HG03520 (cell line): ENCODE data around the gene TMEM130.
"Not testable (repeated sequence)": the region's sequence is repeated elsewhere in the genome, so short reads cannot be mapped to it uniquely, and the experiment has no call there.

Experiments used
- ATAC-seq: cut with Tn5 transposase; IDR thresholded peaks from one replicate; pipeline ENCODE4 v1.9.1; 2021; ENCODE audit warnings: mild to moderate bottlenecking, moderate library complexity; ENCODE audit not compliant: unreplicated experiment

Gene TMEM130

DNA sequence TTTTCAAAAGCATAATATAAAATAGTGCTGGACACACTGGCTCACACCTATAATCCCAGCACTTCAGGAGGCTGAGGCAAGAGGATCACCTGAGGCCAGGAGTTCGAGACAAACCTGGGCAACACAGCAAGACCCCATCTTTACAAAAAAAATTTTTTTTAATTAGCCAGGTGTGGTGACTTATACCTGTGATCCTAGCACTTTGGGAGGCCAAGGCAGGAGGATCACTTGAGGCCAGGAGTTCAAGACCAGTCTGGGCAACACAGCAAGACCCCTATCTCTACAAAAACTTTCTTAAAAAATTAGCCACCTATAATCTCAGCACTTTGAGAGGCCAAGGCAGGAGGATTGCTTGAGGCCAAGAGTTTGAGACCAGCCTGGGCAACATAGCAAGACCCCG is 27.3 kb downstream of the TMEM130 start:
- ATAC-seq = not testable (repeated sequence)

DNA sequence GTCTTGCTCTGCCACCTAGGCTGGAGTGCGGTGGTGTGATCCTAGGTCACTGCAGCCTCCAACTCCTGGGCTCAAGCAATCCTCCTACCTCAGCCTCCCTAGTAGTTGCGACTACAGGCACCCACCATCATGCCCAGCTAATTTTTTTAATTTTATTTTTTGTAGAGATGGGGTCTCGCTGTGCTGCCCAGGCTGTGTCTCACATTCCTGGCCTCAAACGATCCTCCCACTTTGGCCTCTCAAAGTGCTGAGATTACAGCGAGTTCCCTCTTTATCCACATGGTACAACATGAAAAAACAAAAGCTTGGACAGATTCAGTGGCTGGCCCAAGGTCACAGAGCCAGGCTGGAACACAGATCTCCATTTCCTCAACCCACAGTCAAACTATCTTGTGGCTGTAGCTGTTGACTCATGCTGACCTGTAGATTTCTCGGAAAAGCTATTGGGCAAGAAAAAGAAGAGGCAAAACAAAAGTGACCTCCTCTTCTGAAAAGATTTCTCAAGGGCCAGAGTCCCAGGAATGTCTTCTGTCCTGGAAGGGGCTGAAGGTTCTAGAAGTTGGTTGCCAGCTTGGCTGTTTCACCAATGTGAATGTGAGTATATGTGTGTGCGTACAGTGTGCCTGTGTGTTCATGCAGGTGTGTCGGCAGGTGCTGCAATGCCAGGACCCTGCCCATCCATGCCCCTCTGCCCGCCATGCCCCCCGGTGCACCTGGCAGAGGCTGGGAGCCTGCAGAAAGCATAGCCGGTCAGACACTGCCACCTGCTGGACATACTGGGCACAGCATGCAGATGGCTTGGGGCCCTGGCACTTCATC is 28.4 kb downstream of the TMEM130 start:
- no peak for ATAC-seq

DNA sequence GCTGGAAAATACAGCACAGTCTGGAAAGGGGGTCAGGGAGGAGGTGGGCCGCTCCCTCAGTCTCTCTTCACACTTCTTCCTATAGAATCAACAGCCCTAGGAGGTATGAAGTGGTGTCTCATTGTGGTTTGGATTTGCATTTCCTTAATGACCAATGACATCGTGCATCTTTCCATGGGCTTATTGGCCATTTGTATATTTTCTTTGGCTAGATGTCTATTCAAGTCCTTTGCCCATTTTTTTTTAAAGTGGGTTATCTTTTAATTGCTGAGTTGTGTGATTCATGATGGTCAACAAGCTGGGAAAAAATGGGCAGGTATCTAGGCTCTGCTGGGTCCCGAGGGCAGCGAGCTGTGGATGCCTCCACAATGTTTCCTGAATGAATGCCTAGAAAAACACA is 29.1 kb downstream of the TMEM130 start:
- ATAC-seq = no peak

- ATAC-seq = no peak
Measured at GRCh38 chr7:98840096-98840495, 29.7 kb downstream of the TMEM130 start.

DNA sequence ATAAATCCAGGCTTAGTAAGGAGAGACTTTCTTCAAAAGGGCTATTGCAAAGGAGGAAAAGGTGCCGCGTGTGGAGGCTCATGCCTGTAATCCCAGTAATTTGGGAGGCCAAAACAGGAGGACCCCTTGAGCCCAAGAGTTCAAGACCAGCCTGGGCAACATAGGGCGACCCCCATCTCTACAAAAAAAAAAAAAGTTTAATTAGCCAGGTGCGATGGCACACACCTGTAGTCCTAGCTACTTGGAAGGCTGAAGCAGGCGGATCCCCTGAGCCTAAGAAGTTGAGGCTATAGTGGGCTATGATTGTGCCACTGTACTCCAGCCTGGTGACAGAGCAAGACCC is 32.2 kb downstream of the TMEM130 start:
- no peak for ATAC-seq

DNA sequence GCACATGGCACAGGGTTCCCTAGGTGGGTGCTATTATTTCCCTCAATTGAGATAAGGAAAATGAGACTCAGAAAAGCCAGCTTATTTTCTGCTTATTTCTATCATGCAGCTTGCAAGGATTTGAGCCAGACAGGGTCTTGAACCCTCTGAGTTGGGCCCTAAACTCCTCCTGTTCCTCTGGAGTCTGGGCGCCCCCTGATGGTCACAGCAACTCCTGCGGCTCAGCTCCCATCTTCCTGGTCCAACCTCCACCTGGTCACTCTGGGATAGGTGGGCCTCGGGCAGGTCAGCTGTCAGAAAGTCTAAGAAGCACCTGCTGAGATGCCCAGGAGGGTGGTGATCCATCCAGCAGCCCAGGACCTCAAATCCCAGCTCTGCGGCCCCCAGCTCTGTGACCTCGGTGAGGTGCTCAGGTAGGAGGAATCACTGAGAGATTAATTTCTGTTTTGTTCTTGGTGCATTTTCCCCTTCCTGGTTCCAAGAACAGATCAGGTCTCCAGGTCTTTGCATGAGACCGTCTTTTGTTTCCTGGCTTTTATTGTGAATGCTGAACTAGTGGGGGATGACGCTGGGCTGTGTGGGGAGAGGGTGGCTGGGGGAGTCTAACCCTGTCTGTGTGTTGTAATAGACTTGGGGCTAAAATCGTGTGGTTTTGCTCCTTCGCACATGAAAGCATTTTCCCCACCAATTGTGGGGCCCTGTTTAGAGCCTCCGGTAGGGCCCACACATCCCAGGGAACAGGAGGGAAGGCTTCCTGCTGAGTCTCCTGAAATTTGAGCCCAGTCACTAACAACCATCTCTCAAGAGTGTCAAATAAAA is 32.8 kb downstream of the TMEM130 start:
- no peak for ATAC-seq

DNA sequence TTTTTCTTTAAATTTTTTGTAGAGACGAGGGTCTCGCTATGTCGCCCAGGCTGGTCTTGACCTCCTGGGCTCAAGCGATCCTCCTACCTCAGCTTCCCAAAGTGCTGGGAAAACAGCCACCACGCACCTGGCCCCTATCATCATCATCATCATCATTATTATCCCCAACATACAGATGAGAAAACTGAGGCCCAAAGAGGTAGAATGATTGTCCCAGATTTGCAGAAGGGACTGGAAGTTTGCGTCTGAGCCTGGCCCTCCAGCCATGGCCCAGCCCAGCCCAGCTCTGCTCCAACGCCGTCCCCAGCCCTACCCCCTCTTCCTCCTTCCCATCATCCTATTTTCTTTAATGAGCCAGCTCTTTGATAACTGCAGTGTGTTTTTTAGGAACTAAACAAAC is 34.9 kb downstream of the TMEM130 start:
- ATAC-seq = no peak

DNA sequence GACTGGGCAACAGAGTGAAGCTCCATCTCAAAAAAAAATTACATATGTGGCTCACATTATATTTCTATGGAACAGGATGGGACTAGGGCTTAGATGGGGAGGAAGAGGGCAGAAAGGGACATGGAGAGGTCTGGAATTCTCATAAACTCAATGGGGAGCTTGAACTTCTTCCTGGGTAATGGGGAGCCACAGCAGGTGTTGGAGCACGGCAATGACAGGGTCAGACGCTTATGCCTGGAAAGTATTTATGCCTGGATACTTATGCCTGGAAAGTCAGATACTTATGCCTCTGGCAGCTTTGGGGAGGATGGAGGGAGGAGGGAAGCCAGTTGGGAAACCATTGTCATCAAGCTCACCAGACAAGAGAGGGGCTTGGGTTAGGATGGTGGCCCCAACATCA is 36.8 kb downstream of the TMEM130 start:
- ATAC-seq = no peak

DNA sequence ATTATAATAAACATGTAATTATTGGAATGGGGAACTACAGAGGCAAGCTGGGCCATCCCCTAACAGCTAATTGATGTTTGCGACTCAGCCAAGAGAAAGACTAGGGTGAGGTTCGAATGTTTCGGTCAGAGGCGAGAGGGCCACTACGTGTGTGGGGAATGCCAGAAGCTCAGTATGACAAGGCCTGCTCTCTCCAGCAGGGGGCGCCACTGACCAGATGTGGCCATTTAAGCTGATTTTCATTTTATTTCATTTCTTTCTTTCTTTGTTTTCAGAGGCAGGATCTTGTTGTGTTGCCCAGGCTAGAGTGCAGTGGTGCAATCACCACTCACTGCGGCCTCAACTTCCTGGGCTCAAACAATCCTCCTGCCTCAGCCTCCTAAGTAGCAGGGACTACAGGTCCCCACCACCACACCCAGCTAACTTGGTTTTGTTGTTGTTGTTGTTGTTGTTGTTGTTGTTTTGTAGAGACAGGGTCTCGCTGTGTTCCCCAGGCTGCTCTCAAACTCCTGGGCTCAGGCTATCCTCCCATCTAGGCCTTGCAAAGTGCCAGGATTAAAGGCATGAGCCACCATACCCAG is 38.1 kb downstream of the TMEM130 start:
- ATAC-seq = no peak

GRCh38 chr7:98830972-98831548 is 38.8 kb downstream of the TMEM130 start:
- no peak for ATAC-seq

DNA sequence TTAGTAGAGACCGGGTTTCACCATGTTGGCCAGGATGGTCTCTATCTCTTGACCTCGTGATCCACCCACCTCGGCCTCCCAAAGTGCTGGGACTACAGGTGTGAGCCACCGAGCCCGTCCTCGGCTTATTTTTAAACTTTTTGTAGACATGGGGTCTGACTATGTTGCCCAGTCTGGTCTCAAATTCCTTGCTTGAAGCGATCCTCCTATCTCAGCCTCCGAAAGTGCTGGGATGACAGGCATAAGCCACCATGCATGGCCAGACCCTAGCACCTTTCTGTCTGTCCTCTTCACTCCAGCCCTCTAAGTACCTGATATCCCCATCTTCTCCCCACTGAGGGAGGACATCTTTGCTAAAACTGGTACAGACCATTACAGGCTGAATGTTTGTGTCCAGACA is 41.4 kb downstream of the TMEM130 start:
- no peak for ATAC-seq

- no peak for ATAC-seq
Measured at GRCh38 chr7:98827258-98827657, 42.6 kb downstream of the TMEM130 start.

DNA sequence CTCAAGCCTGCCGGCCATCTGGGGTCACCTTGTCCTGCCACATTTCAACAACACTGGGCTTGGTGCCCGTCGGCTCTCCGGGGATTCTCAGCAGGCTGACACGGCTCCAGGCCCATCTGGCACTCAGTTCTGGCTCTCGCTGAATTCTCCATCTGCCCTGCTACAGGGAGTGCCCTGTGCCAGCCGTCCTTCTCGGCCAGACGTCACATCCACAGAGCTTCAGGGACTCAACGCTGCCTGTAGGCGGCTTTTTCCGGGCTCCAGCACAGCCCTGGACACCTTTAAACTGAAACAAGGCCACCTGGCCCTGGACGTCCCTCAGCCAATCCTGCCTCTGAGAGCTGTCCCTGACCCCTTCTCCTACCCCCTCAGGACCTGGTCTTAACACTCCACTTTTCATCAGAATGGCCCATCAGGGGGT is 43.0 kb downstream of the TMEM130 start:
- ATAC-seq = no peak

DNA sequence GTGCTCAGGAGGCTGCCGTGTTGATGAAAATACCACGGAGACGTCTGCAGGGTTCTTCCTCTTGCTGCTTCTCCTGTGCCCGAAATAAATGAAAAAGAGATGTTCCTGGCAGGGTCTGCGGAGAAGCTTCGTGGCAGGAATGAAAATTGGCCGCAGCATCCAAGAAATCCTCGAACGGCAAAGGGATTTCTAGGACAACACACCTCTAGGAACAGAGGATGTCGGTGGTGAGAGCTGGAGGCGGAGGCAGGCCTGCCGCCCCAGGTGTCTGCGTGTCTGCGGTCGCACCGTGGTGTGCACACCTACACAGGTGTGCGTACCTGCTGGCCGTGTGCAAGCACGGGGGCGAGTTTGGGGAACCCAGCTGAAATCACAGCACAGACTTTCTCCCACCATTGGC is 43.4 kb downstream of the TMEM130 start:
- ATAC-seq = no peak

- ATAC-seq = no peak
Measured at GRCh38 chr7:98823226-98823625, 46.6 kb downstream of the TMEM130 start.

GRCh38 chr7:98821348-98821747 is 48.5 kb downstream of the TMEM130 start:
- no peak for ATAC-seq

DNA sequence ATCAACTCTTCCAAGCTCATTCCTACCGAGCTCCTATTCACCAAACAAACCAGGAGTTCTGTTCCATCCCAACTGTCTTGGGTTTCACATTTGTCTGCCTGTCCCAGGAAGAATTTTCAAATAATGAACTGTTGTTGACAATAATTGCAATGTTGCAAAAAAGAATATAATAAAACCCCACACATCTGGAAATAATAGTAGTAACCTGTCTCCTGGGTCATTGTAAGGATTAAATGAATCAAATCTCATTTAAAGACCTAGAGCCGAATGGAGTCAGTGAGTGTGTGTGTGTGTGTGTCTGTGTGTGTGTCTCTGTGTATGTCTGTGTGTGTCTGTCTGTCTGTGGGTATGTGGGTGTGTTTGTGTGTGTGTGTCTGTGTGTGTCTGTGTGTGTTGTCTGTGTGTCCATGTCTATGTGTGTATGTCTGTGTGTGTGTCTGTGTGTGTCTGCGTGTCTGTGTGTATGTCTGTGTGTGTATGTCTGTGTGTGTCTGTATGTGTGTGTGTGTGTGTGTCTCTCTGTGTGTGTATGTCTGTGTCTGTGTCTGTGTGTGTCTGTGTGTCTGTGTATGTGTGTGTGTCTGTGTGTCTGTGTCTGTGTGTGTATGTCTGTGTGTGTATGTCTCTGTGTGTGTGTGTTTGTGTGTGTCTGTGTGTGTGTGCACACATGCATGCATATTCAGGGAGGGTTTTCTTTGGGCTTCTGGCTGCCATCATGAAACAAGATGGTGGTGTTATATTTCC is 52.7 kb downstream of the TMEM130 start:
- ATAC-seq = no peak

DNA sequence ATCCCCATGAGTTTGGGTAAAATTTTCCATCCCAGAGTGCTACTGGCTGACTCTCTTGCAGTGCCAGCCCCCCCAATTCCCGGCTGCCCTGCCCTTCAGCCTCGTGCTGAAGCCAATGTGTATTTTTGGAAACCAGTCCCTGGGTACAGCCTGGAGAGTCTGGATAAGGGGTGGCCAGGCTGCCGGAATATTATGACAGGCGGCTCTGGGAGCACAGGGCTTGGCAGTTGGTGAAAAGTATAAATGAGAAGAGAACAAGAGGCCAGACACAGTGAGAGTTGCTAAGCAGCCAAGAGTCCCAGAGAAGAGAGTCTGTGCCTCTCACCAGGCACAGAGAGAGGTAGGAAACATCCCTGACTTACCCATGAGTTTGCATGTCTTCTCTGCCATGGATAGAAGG is 53.6 kb downstream of the TMEM130 start:
- ATAC-seq = no peak

- ATAC-seq = no peak
Measured at GRCh38 chr7:98815313-98815712, 54.5 kb downstream of the TMEM130 start.

GRCh38 chr7:98811299-98811698 is 58.5 kb downstream of the TMEM130 start:
- ATAC-seq = no peak
